Heart left ventricle (tissue), 16 donors: ENCODE measurements around the gene LIN52. TPM values are rescaled to one million over a fixed set of nuclear protein-coding genes. Genes with fewer than 3 reads are reported as not detected.

Experiments
- ATAC-seq, 4 donors: fragments of 200-7000 bp; cut with Tn5 transposase; one replicate each; pipeline ENCODE4 v1.9.1; 2020 to 2022; ENCODE audit warnings: moderate library complexity in 4 of 4, mild to moderate bottlenecking in 3 of 4, moderate number of reproducible peaks in 1 of 4
- DNase-seq, 5 donors: peaks; one replicate each; pipeline ENCODE4 v3.0.0-alpha.2; 2020
- H3K27ac ChIP-seq, 12 donors: fragments of 200-600 bp; sonication (generic) in 4 of 12; one replicate each; pipeline versions ENCODE4 v1.5.0 to v1.8.0; 2016 to 2022; ENCODE audit warnings: mild to moderate bottlenecking in 2 of 12
- H3K27me3 ChIP-seq, 9 donors: fragments of 200-600 bp; sonication (generic) in 2 of 9; one replicate each; pipeline versions ENCODE4 v1.5.1 to v1.8.0; 2016 to 2022; ENCODE audit warnings: mild to moderate bottlenecking in 3 of 9
- H3K36me3 ChIP-seq, 9 donors: fragments of 200-600 bp; sonication (generic) in 2 of 9; one replicate each; pipeline versions ENCODE4 v1.5.0 to v1.8.0; 2018 to 2022; ENCODE audit warnings: mild to moderate bottlenecking in 2 of 9
- H3K4me1 ChIP-seq, 12 donors: fragments of 200-600 bp; sonication (generic) in 4 of 12; one replicate each; pipeline versions ENCODE4 v1.5.0 to v1.8.0; 2016 to 2022; ENCODE audit warnings: mild to moderate bottlenecking in 3 of 12
- H3K4me3 ChIP-seq, 12 donors: fragments of 200-600 bp; sonication (generic) in 4 of 12; one replicate each; pipeline versions ENCODE4 v1.5.0 to v1.8.0; 2017 to 2022; ENCODE audit warnings: mild to moderate bottlenecking in 9 of 12, moderate library complexity in 4 of 12
- H3K9me3 ChIP-seq, 12 donors: fragments of 200-600 bp; sonication (generic) in 4 of 12; one replicate each; pipeline versions ENCODE4 v1.5.0 to v1.8.0; 2016 to 2022; ENCODE audit warnings: mild to moderate bottlenecking in 1 of 12
- CTCF ChIP-seq, 12 donors: fragments of 200-600 bp; sonication (generic) in 4 of 12; IDR thresholded peaks; one replicate each; pipeline versions ENCODE4 v1.5.0 to v1.8.0; 2018 to 2022; ENCODE audit warnings: antibody characterized with exemption in 12 of 12, mild to moderate bottlenecking in 5 of 12
- POLR2A ChIP-seq, 2 donors: fragments of 450-650 bp; IDR thresholded peaks; one replicate each; pipeline ENCODE4 v1.6.1; 2017; ENCODE audit warnings: antibody characterized with exemption in 2 of 2, mild to moderate bottlenecking in 2 of 2, moderate library complexity in 2 of 2
- WGBS, 4 donors: extraction: QIAGEN DNeasy Blood & Tissue Kit in 2 of 4; methylation state at CpG; one replicate each; pipeline versions ENCODE4 v1.1.5 to v1.1.7; 2013 to 2018; 5-methylcytosine and 5-hydroxymethylcytosine counted together
- intact Hi-C, 10 donors: fragments of 100-400 bp; cut with DNase I; formaldehyde crosslinking; loops; one replicate each; pipeline versions ENCODE4 v1.11.1 to v1.14.2; 2022
- polyA plus RNA-seq, 2 donors: library from polyadenylated mRNA; stranded (reverse); fragments of 200-250 nt; gene quantifications; one replicate each; pipeline ENCODE4 v1.2.3, GENCODE V29; 2013
- total RNA-seq, 9 donors: library from RNA; depleted of rRNA in 2 of 9; stranded (reverse); fragments of >200 nt in 2 of 9; fragmentation: NEBNext Ultra II Directional in 3 of 9; extraction: Animal tissue kit (Norgen Biotek cat#: 25700) in 3 of 9; gene quantifications; one replicate each; pipeline versions ENCODE4 v1.1.0 to v1.2.4, GENCODE V29; 2016 to 2023
- donor health status: ischemic (EF 13 %, LVEDD 7.1; RV severe dilation, severe dysfunction).
- donor health status: healthy with polysubstance abuse.
- donor health status: DM: no; HTN: yes; CAD: no.
- donor health status: DM: no; HTN: no; CAD: no.
- donor health status: ischemic (EF 25% LVEDD 6.9; RV normal size, moderate dysfunction).
- donor health status: ischemic (EF 25% LVEDD 5.7; RV mildly dilated, moderate dysfunction).
- donor health status: healthy.
- donor health status: DM: yes; HTN: yes; CAD: no.
- donor health status: ischemic (EF 35%, LVEDD 5.7; RV mildly dilated, moderate dysfunction).
- donor health status: nonischemic (EF 11% LVEDD 7.7; RV severe dilation, severe dysfunction).
- donor health status: DM: yes; HTN: yes; CAD: no.
- donor health status: PGD.
- donor health status: ischemic (EF 29% LVEDD 5.4; RV normal size, mild dysfunction).
- donor health status: nonischemic (EF 23%, LVEDD 6.1; RV moderate dilation, normal function).

LIN52 gene
- total and polyA plus RNA-seq, 11 donors = 4.2 to 14.5 (median 8.9) TPM

DNA sequence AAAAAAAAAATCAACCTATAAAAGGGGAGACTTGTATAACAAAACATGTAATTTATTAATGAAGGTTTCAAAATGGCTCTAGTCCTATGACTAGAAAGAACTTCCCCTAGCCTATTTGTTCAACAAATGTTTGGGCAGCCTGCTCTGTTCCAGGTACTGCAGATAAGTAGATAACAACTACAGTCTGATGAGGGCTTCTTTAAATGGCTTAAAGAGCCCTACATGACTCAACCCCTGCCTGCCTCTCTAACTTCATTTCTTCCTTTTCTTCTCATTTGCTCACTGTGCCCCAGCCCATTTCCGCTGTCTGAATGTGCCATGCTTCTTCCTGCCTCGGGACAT is 22.0 kb upstream of the LIN52 start:
- peaks cover 0 to 100% (median 84%) of the 10 kb centered on the region in 9 donors for H3K36me3 ChIP-seq
- H3K4me1 ChIP-seq = peaks cover 0 to 5% (median 0%) of the 10 kb centered on the region in 12 donors
- intact Hi-C loops = no loop called here
- no peaks in the 10 kb centered on the region for H3K9me3 ChIP-seq
- H3K4me3 ChIP-seq = no peak overlapping the region
- no peak for TF ChIP-seq CTCF (IDR thresholded peaks at IDR 0.05)
- TF ChIP-seq POLR2A (IDR thresholded peaks at IDR 0.05) = no peak
- 90 to 96% (median 92%) methylated on average over 2 of the region's 2 CpGs for WGBS, 4 donors
- no peak overlapping the region for H3K27ac ChIP-seq
- no peak for DNase-seq
- H3K27me3 ChIP-seq = no peaks in the 10 kb centered on the region
- no peak for ATAC-seq

DNA sequence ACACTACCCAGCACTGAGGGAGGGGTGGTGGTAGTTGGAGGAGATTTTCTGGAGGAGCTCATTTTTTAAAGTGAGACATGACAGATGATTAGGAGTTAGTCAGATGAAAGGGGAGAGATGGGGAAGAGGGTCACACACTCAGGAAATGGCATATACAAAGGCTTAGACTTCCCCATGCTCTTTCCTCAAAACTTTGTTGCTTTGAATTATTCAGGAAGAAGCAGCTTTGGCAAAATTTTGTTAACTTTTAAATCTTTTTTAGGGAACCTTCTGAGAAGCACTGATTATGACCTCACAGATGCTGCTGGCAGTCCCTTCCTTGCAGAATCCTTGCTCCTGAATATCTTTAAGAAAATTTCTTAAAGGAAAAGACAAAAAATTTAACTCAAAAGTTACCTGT is 20.3 kb upstream of the LIN52 start:
- Histone ChIP-seq H3K27ac (peak overlapping the region in 1 of 12 donors; percentile 52), H3K9me3 (no peaks in the 10 kb centered on the region), H3K36me3 (peaks cover 0 to 100% (median 84%) of the 10 kb centered on the region in 9 donors), H3K4me1 (peaks cover 0 to 5% (median 0%) of the 10 kb centered on the region in 12 donors), H3K27me3 (no peaks in the 10 kb centered on the region), H3K4me3 (no peak overlapping the region)
- DNase-seq = no peak
- ATAC-seq = no peak
- intact Hi-C loops = no loop called here
- TF ChIP-seq CTCF (IDR thresholded peaks at IDR 0.05) (no peak), POLR2A (IDR thresholded peaks at IDR 0.05) (no peak)

DNA sequence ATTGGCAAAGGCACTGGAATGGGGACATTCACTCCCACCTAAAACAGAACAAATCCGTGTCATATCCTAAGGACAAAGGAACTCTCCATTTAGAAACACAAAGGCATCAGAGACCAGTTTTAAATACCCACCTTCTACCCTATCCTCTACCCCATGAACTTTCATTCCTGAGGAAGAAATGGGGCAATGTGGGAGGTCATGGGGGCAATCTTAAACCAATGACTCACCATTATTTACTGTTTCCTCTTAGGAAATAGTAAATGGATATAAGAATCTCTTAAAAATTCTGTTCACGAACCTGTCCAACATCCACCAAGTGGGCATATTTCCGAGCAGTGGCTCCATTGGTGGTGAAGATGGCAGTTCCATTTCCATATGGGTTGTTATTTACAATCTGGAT is 19.9 kb upstream of the LIN52 start:
- H3K27ac ChIP-seq = peak overlapping the region in 1 of 12 donors; percentile 52
- H3K9me3 ChIP-seq = no peaks in the 10 kb centered on the region
- no peaks in the 10 kb centered on the region for H3K27me3 ChIP-seq
- WGBS, 4 donors = 87 to 90% (median 88%) methylated on average over 3 of the region's 3 CpGs
- no peak for ATAC-seq
- TF ChIP-seq CTCF (IDR thresholded peaks at IDR 0.05) = no peak
- no peak for TF ChIP-seq POLR2A (IDR thresholded peaks at IDR 0.05)
- peaks cover 0 to 100% (median 80%) of the 10 kb centered on the region in 9 donors for H3K36me3 ChIP-seq
- peaks cover 0 to 5% (median 0%) of the 10 kb centered on the region in 12 donors for H3K4me1 ChIP-seq
- intact Hi-C loops = no loop called here
- H3K4me3 ChIP-seq = no peak overlapping the region
- no peak for DNase-seq

- ATAC-seq (no peak), DNase-seq (no peak)
- 69 to 74% (median 72%) methylated on average over 3 of the region's 3 CpGs for WGBS, 4 donors
- TF ChIP-seq POLR2A (IDR thresholded peaks at IDR 0.05) = no peak
- no peak for TF ChIP-seq CTCF (IDR thresholded peaks at IDR 0.05)
- Histone ChIP-seq H3K36me3 (peaks cover 0 to 100% (median 76%) of the 10 kb centered on the region in 9 donors), H3K4me3 (no peak overlapping the region), H3K27me3 (no peaks in the 10 kb centered on the region), H3K27ac (no peak overlapping the region), H3K9me3 (no peaks in the 10 kb centered on the region), H3K4me1 (peaks cover 0 to 5% (median 0%) of the 10 kb centered on the region in 12 donors)
- intact Hi-C loops = no loop called here
Measured at GRCh38 chr14:74065746-74066575, 18.8 kb upstream of the LIN52 start.
